ENCODE data around the gene SLC1A2. TPM values are rescaled to one million over a fixed set of nuclear protein-coding genes. Genes with fewer than 3 reads are reported as not detected.

The SLC1A2 gene
- total RNA-seq, 1 experiment from 2014 or later: 0.50 TPM

- Mint-ChIP-seq H3K4me1 (peaks cover 33% of the 10 kb centered on the region), H3K36me3 (no peaks in the 10 kb centered on the region), H3K27ac (no peak overlapping the region), H3K4me3 (no peak overlapping the region), H3K9me3 (no peaks in the 10 kb centered on the region), H3K27me3 (ENCODE audit: low read depth) (peaks cover 7% of the 10 kb centered on the region)
- ChIA-PET CTCF (interaction anchor here (1.6 kb wide), 1 partner anchor 13 kb away, joined by 7 read pairs; no protein-coding TSS in a partner anchor), POLR2A (no interaction called here)
- DNase-seq (ENCODE audit: low spot score) (no peak), ATAC-seq (no peak)
- TF ChIP-seq NR3C1 (CRISPR knock-in tag; conservative IDR thresholded peaks at IDR 0.05; ENCODE audit: low read depth) (no peak), ZSCAN18 (CRISPR knock-in tag; IDR thresholded peaks at IDR 0.05) (no peak), OVOL2 (CRISPR knock-in tag; IDR thresholded peaks at IDR 0.05; ENCODE audit: borderline replicate concordance) (no peak), ZNF396 (CRISPR knock-in tag; IDR thresholded peaks at IDR 0.05; ENCODE audit: borderline replicate concordance) (no peak), ZBTB43 (CRISPR knock-in tag; IDR thresholded peaks at IDR 0.05) (no peak), TP53 (CRISPR knock-in tag; IDR thresholded peaks at IDR 0.05) (no peak), ZBTB21 (CRISPR knock-in tag; IDR thresholded peaks at IDR 0.05; ENCODE audit: borderline replicate concordance) (no peak), NR2C2 (CRISPR knock-in tag; IDR thresholded peaks at IDR 0.05) (no peak), PRRX2 (CRISPR knock-in tag; IDR thresholded peaks at IDR 0.05) (no peak), ELF4 (CRISPR knock-in tag; IDR thresholded peaks at IDR 0.05; ENCODE audit: low read depth) (no peak), IRF2 (CRISPR knock-in tag; IDR thresholded peaks at IDR 0.05; ENCODE audit: borderline replicate concordance, low read depth) (no peak), CBFB (CRISPR knock-in tag; IDR thresholded peaks at IDR 0.05; ENCODE audit: low read depth) (no peak), MYBL2 (CRISPR knock-in tag; IDR thresholded peaks at IDR 0.05) (no peak), CREB1 (CRISPR knock-in tag; IDR thresholded peaks at IDR 0.05) (no peak), FOXK1 (CRISPR knock-in tag; IDR thresholded peaks at IDR 0.05) (no peak)
Observed at GRCh38 chr11:35318309-35318708, 101.0 kb downstream of the SLC1A2 start.

- ATAC-seq: no peak
- no peak overlapping the region for H3K4me3 Mint-ChIP-seq
- H3K9me3 Mint-ChIP-seq: no peaks in the 10 kb centered on the region
- H3K27ac Mint-ChIP-seq: no peak overlapping the region
- POLR2A ChIA-PET: no interaction called here
- DNase-seq (ENCODE audit: low spot score): no peak
- CTCF ChIA-PET: interaction anchor here (0.7 kb wide), 1 partner anchor 10 kb away, joined by 3 read pairs; no protein-coding TSS in a partner anchor
- H3K36me3 Mint-ChIP-seq: no peaks in the 10 kb centered on the region
- peaks cover 27% of the 10 kb centered on the region for H3K4me1 Mint-ChIP-seq
- H3K27me3 Mint-ChIP-seq (ENCODE audit: low read depth): 0 out of 2 replicates have a peak, but pooled peaks cover 5% of the 10 kb centered on the region
- TF ChIP-seq PREB (CRISPR knock-in tag; IDR thresholded peaks at IDR 0.05; ENCODE audit: borderline replicate concordance): no peak
- TF ChIP-seq MYBL2 (CRISPR knock-in tag; IDR thresholded peaks at IDR 0.05): no peak
- TF ChIP-seq ZNF263 (CRISPR knock-in tag; IDR thresholded peaks at IDR 0.05; ENCODE audit: low read depth): no peak
- no peak for TF ChIP-seq PRDM15 (CRISPR knock-in tag; IDR thresholded peaks at IDR 0.05)
- TF ChIP-seq ZMAT4 (CRISPR knock-in tag; IDR thresholded peaks at IDR 0.05): no peak
- TF ChIP-seq ZNF416 (CRISPR knock-in tag; IDR thresholded peaks at IDR 0.05): no peak
- no peak for TF ChIP-seq ARID4B (CRISPR knock-in tag; IDR thresholded peaks at IDR 0.05; ENCODE audit: borderline replicate concordance)
- no peak for TF ChIP-seq TEAD1 (CRISPR knock-in tag; IDR thresholded peaks at IDR 0.05)
- TF ChIP-seq NFE2L1 (CRISPR knock-in tag; IDR thresholded peaks at IDR 0.05): no peak
- TF ChIP-seq ZSCAN18 (CRISPR knock-in tag; IDR thresholded peaks at IDR 0.05): no peak
Observed at GRCh38 chr11:35317253-35317652, 102.1 kb downstream of the SLC1A2 start.
